NCI-H510A treated with DMSO at 0.1 percent for 48 hours (cell line): Measurements from ENCODE around the gene SGK1.
"Not testable (repeated sequence)": the region's sequence is repeated elsewhere in the genome, so short reads cannot be mapped to it uniquely, and the experiment has no call there.

Experiments used
- DNase-seq: peaks from one replicate; lab custom pipeline; 2025; lab: John Stamatoyannopoulos, UW

Gene SGK1

DNA sequence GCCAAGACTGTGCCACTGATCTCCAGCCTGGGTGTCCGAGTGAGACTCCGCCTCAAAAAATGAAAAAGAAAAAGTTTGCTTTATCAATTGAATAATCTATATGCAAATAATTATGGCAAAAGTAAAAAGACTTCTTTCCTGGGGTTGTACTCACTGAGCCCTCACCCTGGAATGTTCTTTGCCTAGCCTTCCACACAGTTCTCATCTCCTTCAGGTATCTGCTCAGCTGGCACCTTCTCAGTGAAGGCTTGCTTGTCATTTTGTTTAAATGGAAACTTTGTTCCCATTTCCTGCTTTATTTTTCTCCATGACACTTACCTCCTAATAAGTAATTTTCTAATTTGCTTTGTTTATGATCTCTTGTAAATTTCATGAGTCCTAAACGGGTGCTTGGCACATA is 96.7 kb downstream of the SGK1 start:
- no peak for DNase-seq

DNA sequence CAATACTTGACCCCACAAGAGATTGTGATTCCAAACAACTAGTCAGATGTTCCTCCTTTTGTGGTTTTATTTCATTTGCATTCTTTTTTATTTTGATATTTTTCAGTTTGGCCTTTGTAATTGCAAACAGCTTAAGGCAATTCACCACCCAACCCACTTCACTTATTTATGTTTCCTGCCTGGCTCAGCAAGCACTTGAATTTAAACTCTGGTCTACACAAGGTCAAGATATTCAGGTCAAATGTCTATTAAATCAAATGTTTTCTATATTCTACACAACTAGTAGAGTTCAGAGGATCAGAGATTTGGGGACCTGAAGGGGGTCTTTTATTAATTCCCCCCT is 100.1 kb downstream of the SGK1 start:
- no peak for DNase-seq

DNA sequence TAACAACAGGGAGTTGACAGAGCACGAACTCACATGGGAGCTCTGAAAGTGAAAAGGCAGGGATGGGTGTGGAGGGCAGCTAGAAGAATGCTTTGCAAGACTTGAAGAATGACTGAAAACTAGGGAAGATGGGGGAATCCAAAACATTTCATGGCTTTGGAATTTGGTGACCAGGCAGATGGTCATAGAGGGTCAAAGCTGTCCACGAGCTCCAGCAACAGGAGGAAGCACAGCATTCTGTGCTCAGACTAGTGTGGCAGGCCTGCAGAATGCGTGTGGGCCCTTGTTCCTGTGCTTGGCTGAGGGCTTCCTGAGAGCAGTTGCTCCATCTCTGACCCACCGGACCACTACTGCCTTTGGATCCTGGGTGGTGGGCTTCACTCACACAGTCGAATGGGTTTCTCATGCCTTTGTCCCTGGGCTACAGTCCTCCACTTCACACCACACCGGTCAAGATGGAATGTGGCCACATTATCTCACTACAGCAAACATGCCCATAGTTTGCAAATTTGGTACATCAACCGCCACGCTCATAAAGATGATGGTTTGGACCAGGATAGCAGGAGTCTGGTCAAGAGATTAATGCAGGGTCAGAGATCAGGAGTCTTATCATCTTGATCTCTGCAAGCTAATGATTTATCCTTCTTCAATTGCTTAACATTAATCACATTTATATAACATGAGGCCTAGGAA is 100.7 kb downstream of the SGK1 start:
- no peak for DNase-seq

DNA sequence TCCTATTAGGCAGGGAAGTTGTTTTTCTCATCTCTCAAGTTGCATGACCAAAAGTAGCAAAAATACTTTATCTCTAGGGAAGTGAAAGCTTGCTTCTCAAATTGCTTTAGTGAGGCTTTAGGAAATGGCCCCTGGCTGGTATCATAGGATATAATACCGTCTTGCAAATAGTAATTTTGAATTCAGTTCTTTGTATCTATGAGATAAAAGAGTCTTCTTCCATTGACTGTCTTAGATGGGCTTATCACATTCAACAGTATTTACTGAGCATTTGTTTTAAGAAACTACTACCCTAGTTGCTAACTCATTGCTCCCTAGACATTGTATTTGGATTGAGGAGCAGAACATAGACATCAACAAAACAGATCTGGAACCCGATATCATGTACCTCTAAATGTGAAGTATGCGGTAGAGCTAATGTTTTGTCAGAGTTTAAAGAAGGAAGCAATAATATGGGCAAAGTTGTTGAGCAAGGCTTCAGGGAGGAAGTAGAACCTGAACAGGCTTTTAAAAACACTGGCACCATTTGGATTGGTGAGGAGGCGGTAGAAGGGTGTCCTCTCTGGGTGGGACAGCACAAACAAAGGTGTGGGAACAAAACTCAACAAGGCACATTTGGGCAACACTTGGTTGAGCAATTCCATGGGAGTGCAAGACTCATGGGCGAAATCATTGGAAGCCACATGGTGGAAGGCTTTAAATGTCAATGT is 101.5 kb downstream of the SGK1 start:
- DNase-seq, result no peak

DNA sequence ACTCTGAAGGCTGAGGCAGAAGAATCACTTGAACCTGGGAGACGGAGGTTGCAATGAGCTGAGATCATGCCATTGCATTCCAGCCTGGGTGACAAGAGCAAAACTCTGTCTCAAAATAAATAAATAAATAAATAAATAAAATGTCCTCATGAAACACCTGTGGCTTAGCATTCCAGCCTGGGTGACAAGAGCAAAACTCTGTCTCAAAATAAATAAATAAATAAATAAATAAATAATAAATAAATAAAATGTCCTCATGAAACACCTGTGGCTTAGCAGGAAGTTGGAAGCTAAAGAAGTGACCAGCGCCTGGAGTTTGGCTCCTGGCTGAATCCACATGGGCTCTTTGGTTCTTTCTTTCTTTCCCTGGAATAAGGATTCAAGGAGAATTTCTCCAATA is 104.5 kb downstream of the SGK1 start:
- DNase-seq, result not testable (repeated sequence)

DNA sequence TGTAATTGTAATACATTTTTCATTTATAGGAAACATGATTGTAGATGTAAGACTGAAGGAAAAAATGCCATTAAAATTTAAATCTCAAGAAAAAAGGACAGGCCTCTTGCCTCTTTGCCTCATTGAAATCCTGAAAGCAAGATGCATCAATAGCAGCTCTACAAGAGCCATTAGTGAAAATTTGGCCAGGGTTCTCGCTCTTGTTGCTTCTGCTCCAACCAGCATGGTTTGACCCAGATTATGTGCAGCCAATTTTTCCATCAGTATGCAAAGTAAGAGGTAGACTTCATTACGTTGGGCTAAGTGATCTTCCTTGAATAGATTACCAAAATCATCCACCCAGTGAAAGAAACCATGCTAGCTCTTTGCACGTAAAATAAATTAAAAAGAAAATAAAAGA is 106.6 kb downstream of the SGK1 start:
- DNase-seq, result no peak

DNA sequence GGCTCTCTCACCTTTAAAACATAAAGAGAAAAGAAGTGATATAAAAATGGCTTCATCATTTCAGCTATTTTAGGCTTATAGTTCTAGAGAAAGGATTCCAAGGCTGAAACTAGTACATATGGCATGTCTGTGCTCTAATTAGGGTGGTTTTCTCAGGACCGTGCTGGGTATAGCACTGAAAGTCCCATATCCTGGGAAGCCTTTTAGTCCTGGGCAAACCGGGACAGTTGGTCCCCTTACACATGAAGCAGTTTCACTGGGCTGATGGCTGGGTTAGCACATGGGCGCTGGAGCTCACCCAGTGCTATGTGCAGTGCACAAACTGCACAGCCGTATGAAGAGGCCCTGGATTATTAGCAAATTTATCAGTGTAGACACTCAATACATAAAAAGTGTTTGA is 110.5 kb downstream of the SGK1 start:
- DNase-seq, result no peak

DNA sequence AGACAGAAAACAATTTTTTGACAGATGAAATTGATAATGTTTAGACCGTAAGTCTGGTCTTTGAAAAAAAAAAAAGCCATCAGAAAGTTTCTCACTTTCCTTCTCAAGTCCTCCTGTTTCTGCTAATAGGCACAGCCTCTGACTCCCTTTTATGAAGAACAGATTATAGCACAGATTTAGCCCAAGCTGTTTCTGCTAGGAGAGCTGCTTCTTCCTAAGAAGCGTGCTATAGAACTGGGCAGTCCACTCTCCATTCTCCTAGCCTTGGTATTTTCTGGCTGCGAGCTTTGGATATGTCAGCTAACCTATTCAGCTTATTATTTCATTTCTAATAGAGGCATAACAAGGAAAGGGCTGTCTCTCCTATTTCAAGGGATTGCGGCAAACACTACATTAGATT is 112.5 kb downstream of the SGK1 start:
- DNase-seq, result no peak

DNA sequence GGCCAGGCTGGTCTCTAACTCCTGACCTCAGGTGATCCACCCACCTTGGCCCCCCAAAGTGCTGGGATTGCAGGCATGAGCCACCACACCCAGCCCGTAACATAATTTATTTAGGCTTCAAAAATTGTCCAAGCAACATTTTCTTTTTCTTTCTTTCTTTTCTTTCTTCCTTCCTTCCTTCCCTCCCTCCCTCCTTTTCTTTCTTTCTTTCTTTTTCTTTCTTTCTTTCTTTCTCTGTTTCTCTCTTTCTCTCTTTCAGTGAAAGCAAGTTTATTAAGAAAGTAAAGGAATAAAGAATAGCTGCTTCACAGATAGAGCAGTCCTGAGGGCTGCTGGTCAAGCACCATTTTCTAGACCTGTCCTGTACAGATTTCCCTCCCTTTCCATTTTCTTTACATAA is 113.2 kb downstream of the SGK1 start:
- DNase-seq, result not testable (repeated sequence)

DNA sequence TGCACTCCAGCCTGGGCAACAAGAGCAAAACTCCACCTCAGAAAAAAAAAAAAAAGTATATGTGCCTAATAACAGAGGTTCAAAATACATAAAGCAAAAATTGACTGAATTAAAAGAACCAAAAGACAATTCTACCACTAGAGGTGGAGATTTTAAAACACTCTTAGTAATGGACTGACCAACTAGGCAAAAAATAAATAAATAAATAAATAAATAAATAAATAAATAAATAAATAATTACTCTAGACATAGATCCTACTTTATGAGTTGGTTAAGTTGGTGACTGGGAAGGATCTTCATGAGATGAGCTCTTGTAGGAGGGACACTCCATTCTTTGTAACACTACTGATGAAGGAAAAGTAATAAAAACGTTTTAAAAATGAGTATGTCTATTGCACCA is 113.9 kb downstream of the SGK1 start:
- no peak for DNase-seq

DNA sequence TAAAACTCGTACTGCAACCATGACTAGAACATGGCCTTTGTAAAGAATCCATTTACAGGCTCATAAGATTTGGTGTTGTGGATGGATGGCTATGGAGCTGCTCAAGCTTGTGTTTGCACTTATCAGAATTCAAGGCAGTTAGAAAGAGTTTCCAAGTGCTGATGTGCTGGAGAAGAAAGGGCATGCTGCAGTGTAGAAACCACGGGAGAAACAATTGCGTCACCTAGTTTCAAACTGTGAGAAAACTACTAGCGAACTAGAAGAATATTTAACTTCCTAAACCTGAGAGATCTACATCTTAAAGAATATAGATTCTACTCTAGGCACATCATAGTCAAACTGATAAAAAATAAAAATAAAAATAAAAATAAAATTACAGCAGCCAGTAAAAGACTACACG is 116.2 kb downstream of the SGK1 start:
- no peak for DNase-seq

DNA sequence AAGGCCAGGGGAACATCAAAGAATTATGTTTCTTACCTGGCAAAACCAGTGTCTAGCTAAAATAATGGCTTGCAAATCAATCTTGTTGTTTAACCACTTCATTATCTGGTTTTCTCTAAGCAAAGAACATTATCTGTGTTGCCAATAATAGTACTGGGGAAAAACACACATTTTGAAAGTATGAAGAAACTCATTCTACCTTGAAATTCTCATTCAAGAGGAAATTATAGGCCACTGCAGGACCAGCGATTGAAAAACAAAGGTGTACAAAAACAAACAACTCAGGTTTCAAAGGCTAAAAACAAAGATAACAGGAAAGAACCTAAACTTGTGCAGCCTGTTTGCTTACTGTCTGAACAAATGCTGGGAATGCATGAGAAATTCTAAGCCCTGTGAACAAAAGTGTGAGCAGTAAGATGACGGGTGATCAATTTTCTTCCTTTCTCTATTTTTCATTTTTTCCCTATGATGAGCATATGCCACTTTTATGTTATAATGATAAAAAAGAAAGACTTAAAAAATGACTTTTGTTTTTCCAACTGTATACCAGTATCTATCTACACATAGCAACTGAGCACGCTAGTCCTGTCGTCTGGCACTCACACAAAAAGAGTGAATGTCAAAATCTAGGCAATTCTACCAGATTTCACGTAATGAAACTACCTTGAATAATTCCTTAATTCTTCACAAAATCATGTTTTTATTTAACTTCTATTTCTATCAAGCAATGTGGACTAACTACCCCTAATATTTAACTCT is 117.9 kb downstream of the SGK1 start:
- DNase-seq, result no peak

DNA sequence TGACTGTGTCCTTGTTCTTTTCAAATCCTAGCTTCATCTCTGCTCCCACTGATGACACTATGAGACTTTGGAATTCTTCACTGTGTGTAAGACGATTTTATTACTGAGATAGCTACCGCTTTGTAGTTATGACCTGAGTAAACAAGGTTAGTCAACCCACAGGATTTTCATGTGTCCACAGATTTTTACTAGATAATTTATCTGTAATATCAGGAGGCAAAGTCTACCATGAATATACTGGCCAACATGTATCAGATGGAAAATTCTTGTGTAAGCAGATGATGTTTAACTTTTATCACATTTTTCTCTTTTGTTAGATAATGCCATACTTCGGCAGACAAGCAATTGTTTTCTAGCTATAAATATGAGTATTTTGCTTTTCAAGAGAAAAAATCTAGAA is 119.8 kb downstream of the SGK1 start:
- DNase-seq, result no peak

DNA sequence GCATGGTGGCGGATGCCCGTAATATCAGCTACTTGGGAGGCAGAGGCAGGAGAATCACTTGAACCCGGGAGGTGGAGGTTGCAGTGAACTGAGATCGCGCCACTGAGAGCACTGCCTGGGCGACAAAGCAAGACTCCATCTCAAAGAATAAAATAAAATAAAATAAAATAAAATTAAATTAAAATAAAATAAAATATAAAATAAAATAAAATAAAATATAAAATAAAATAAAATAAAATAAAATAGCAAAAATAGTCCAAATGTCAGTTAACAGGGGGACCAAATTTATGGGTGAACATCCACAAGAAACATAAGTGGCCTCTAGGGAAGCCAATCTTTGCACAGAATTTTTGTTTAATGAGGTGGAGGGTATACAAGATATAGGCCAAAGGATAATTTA is 120.2 kb downstream of the SGK1 start:
- DNase-seq, result not testable (repeated sequence)

DNA sequence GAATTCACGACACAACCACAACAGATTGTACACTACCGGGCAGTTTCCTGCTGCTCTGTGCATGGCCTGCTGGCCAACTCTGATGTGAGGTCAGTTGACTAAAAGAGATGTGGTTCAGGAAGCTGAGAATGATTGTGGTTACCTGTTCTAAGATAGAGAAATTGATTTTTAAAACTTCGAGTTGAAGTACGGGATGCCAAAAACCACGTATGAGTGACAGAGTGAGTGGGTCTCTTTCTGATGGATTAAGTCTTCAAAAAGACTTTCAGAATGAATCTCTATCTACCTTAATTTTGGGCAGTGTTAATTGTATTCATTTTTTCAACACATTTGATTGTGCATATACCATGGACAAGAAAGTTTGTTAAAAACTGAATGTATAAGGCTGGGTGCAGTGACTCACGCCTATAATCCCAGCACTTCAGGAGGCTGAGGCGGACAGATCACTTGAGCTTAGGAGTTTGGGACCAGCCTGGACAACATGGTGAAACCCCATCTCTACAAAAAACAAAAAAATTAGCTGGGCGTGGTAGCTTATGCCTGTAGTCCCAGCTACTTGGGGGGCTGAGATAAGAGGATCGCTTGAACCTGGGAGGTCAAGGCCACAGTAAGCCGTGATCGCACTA is 121.2 kb downstream of the SGK1 start:
- no peak for DNase-seq

DNA sequence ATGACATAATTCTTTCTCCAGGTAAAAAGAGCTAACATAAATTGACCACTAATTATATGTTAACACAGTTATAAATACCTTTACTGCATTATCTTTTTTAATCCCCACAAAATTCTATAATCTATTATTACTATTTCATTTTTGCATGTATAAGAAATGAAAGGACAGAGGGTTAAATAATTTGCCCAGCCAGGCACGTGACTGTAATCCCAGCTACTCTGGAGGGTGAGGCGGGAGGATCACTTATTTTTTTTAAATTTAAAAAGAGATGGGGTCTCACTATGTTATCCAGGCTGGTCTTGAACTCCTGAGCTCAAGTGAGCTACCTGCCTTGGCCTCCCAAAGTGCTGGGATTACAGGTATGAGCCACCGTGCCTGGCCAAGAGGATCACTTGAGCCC is 121.9 kb downstream of the SGK1 start:
- no peak for DNase-seq

DNA sequence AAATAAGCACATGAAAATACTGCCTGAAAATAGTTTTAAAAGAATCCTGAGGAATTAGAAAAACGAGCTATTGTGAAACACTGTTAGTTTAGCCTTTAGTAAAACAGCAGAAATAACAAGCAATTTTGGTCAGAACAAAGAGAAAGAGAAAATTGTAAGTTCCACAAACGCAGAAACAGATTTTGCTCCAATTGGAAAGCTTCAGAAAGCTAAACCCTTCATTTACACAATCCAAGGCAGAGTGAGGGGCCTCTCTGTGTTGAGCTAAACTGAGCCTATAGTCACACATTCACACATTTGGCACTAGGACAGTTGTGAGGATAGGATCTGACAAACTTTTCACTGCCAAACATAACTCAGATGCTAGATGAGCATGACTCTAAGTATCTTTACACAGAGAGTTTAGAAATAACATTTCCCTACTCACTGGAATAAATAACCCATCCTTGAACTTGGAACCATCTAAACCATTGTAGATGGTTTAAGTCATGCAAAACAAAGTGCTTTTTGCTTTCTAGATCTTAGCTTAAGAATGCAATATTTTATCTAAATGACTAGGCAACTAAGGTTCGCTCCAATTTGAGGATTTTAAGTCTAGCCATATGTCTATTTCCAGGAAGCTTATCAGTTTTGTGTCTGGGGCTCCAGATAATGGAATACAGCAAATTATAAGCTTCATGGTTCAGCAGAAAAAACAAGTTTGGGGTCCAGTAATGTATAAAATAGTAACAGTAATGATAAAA is 122.6 kb downstream of the SGK1 start:
- DNase-seq, result no peak

DNA sequence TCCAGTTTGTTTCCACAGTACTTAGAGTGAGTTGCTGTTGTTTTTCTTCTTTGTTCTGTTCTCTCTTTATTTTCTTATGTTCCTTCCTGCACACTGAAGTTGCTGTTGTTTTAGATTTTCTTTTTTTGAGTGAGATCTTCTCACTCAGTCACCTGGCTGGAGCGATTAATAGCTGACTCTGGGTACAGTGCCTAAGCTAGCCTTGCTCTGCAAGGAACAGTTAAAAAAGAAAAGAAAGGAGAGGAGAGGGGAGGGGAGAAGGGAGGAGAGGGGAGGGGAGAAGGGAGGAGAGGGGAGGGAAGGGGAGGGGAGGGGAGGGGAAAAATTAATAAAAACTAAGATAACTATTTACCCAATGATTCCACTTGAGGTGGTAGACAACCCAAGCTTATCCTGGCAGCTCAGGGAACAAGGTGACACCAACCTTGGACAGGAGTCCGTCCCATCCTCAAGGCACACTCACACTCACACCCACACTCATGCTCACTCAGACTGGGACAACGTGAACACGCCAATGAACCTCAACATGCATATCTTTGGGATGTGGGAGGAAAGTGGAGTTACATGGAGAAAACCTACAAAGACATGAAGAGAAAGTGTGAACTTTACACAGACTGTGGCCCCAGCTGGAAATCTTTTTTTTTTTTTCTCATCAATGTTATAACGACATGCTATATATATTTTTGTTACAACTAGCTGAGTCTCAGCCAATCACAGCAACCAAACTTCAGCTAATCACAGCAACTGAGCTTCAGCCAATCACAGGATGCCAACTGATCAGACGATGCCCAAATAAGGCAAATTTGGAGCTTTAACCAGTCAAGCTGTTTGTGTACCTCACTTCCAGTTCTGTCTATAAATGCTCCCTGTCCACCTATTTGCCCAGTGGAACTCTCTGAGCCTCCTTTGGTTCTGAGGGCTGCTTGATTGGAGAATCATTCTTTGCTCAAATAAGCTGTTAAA is 124.1 kb downstream of the SGK1 start:
- no peak for DNase-seq

DNA sequence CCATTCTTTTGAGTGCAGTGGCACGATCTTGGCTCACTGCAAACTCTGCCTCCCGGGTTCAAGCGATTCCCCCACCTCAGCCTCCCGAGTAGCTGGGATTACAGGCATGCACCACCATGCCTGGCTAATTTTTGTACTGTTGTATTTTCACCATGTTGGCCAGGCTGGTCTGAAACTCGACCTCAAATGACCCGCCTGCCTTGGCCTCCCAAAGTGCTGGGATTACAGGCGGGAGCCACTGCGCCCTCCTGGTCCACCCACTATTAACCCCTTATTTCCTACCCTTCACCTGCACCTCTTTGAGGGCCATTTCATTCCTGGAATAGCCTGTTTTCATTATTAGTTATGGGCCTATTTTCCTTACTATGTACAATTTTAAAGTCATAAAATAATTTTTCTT is 125.3 kb downstream of the SGK1 start:
- DNase-seq, result not testable (repeated sequence)

DNA sequence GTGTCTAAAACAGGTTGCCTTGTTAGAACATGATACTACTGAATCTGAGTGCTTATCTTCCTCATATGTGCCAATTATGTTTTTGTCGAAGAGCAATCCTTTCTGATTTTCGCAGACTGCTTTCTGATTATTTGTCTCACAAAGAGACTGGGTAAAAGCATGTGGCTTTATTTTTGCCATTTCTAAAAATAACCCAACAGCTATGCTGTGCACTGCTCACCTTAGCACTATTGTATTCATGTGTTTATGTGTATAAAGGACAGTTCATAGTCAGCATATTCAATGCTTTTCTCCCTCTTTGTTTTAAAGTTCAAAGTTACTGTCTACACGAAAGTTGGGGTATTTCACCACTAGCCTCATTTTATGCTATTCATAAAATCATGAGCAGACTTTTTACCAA is 127.0 kb downstream of the SGK1 start:
- DNase-seq, result no peak

DNA sequence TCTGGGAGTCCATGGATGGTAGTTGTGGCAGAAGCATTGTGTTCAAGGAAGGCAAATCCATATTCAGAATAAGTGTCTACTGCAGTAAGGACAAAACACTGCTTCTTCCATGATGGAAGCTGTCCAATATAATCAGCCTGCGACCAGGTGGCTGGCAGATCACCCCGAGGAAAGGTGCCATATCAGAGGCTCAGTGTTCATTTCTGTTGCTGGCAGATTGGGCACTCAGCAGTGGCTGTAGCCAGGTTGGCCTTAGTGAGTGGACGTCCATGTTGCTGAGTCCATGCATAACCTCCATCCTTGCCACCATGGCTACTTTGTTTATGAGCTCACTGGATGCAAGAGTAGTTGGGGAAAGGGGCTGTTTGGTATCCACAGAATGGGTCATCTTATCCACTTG is 130.2 kb downstream of the SGK1 start:
- DNase-seq, result no peak
